Mucosa of stomach (tissue), 1 donor: Measurements from ENCODE around the gene REPS2.

ENCODE experiments used
- H3K27me3 ChIP-seq: one replicate; pipeline ENCODE4 v1.7.0; 2013; ENCODE audit warnings: mild to moderate bottlenecking, low read length; ENCODE audit not compliant: control insufficient read depth, insufficient read depth
- H3K36me3 ChIP-seq: one replicate; pipeline ENCODE4 v1.7.0; 2013; ENCODE audit warnings: low read length; ENCODE audit not compliant: control insufficient read depth, insufficient read depth
- H3K4me1 ChIP-seq: one replicate; pipeline ENCODE4 v1.7.0; 2013; ENCODE audit warnings: mild to moderate bottlenecking, low read length; ENCODE audit not compliant: control insufficient read depth, insufficient read depth
- H3K4me3 ChIP-seq: one replicate; pipeline ENCODE4 v1.7.0; 2013; ENCODE audit warnings: low read length
- H3K9ac ChIP-seq: one replicate; pipeline ENCODE4 v1.7.0; 2013; ENCODE audit warnings: mild to moderate bottlenecking, low read length, moderate library complexity
- H3K9me3 ChIP-seq: one replicate; pipeline ENCODE4 v1.7.0; 2013; ENCODE audit warnings: mild to moderate bottlenecking, low read length, moderate library complexity; ENCODE audit not compliant: control insufficient read depth
- donor health status: Pancreatic carcinoma.

The REPS2 gene

GRCh38 chrX:17047224-17047623, 100.8 kb downstream of the REPS2 start:
- Histone ChIP-seq H3K9ac (no peak overlapping the region), H3K9me3 (no peaks in the 10 kb centered on the region), H3K4me3 (no peak overlapping the region), H3K36me3 (no peaks in the 10 kb centered on the region), H3K4me1 (no peaks in the 10 kb centered on the region), H3K27me3 (no peaks in the 10 kb centered on the region)

- Histone ChIP-seq H3K4me1 (no peaks in the 10 kb centered on the region), H3K9ac (no peak overlapping the region), H3K9me3 (no peaks in the 10 kb centered on the region), H3K27me3 (no peaks in the 10 kb centered on the region), H3K36me3 (no peaks in the 10 kb centered on the region), H3K4me3 (no peak overlapping the region)
Measured at GRCh38 chrX:17052210-17052609, 105.8 kb downstream of the REPS2 start.

GRCh38 chrX:17052793-17053192, 106.3 kb downstream of the REPS2 start:
- Histone ChIP-seq H3K4me3 (no peak overlapping the region), H3K4me1 (no peaks in the 10 kb centered on the region), H3K27me3 (no peaks in the 10 kb centered on the region), H3K9me3 (no peaks in the 10 kb centered on the region), H3K36me3 (no peaks in the 10 kb centered on the region), H3K9ac (no peak overlapping the region)

- Histone ChIP-seq H3K9me3 (no peaks in the 10 kb centered on the region), H3K36me3 (no peaks in the 10 kb centered on the region), H3K4me3 (no peak overlapping the region), H3K27me3 (no peaks in the 10 kb centered on the region), H3K4me1 (no peaks in the 10 kb centered on the region), H3K9ac (no peak overlapping the region)
Measured at GRCh38 chrX:17053502-17053901, 107.0 kb downstream of the REPS2 start.

- no peaks in the 10 kb centered on the region for H3K27me3 ChIP-seq
- H3K4me1 ChIP-seq, result no peaks in the 10 kb centered on the region
- H3K4me3 ChIP-seq, result no peak overlapping the region
- H3K36me3 ChIP-seq, result no peaks in the 10 kb centered on the region
- no peak overlapping the region for H3K9ac ChIP-seq
- H3K9me3 ChIP-seq, result no peaks in the 10 kb centered on the region
Measured at GRCh38 chrX:17056868-17057608, 110.6 kb downstream of the REPS2 start.

GRCh38 chrX:17062065-17062464, 115.6 kb downstream of the REPS2 start:
- Histone ChIP-seq H3K9ac (no peak overlapping the region), H3K4me1 (no peaks in the 10 kb centered on the region), H3K4me3 (no peak overlapping the region), H3K9me3 (no peaks in the 10 kb centered on the region), H3K27me3 (no peaks in the 10 kb centered on the region), H3K36me3 (no peaks in the 10 kb centered on the region)

GRCh38 chrX:17065100-17065499, 118.6 kb downstream of the REPS2 start:
- H3K9ac ChIP-seq, result no peak overlapping the region
- H3K4me3 ChIP-seq, result no peak overlapping the region

GRCh38 chrX:17067534-17067933, 121.1 kb downstream of the REPS2 start:
- Histone ChIP-seq H3K4me1 (no peaks in the 10 kb centered on the region), H3K4me3 (no peak overlapping the region), H3K9ac (no peak overlapping the region), H3K9me3 (no peaks in the 10 kb centered on the region), H3K36me3 (no peaks in the 10 kb centered on the region), H3K27me3 (no peaks in the 10 kb centered on the region)

More at GRCh38 chrX:17065100-17065499, 118.6 kb downstream of the REPS2 start:
- Histone ChIP-seq H3K4me1 (no peaks in the 10 kb centered on the region), H3K27me3 (no peaks in the 10 kb centered on the region), H3K36me3 (no peaks in the 10 kb centered on the region), H3K9me3 (no peaks in the 10 kb centered on the region)

GRCh38 chrX:17072301-17072700, 125.8 kb downstream of the REPS2 start:
- Histone ChIP-seq H3K4me3 (no peak overlapping the region), H3K36me3 (no peaks in the 10 kb centered on the region), H3K27me3 (no peaks in the 10 kb centered on the region), H3K9ac (no peak overlapping the region), H3K4me1 (no peaks in the 10 kb centered on the region), H3K9me3 (no peaks in the 10 kb centered on the region)

- H3K4me3 ChIP-seq, result no peak overlapping the region
- no peaks in the 10 kb centered on the region for H3K36me3 ChIP-seq
- H3K27me3 ChIP-seq, result no peaks in the 10 kb centered on the region
- H3K9ac ChIP-seq, result no peak overlapping the region
- no peaks in the 10 kb centered on the region for H3K4me1 ChIP-seq
- no peaks in the 10 kb centered on the region for H3K9me3 ChIP-seq
Measured at GRCh38 chrX:17072721-17073230, 126.3 kb downstream of the REPS2 start.

GRCh38 chrX:17075004-17075403, 128.5 kb downstream of the REPS2 start:
- H3K9me3 ChIP-seq, result no peaks in the 10 kb centered on the region
- no peak overlapping the region for H3K4me3 ChIP-seq
- no peaks in the 10 kb centered on the region for H3K4me1 ChIP-seq
- no peaks in the 10 kb centered on the region for H3K36me3 ChIP-seq
- H3K27me3 ChIP-seq, result no peaks in the 10 kb centered on the region
- H3K9ac ChIP-seq, result no peak overlapping the region

- Histone ChIP-seq H3K4me3 (no peak overlapping the region), H3K4me1 (no peaks in the 10 kb centered on the region), H3K9ac (no peak overlapping the region), H3K27me3 (no peaks in the 10 kb centered on the region), H3K9me3 (no peaks in the 10 kb centered on the region), H3K36me3 (no peaks in the 10 kb centered on the region)
Measured at GRCh38 chrX:17077361-17077760, 130.9 kb downstream of the REPS2 start.
